Epithelial cell of esophagus (primary cell): ENCODE results near the gene RNF208.

Experiments
- DNase-seq: peaks from one replicate; pipeline ENCODE4 v3.0.0; 2010; ENCODE audit warnings: low read depth
- H3K4me3 ChIP-seq: 2 replicates; pipeline ENCODE4 v1.5.1; 2011; ENCODE audit warnings: mild to moderate bottlenecking, low read length, control low read depth
- CTCF ChIP-seq: IDR thresholded peaks from 2 replicates; pipeline ENCODE4 v1.5.1; 2011; ENCODE audit warnings: low read depth, mild to moderate bottlenecking, low read length, control low read depth, inconsistent platforms; ENCODE audit not compliant: insufficient read depth; ENCODE audit errors: missing control alignments

Gene RNF208

GRCh38 chr9:137217276-137218211 is 4.5 kb downstream of the RNF208 start:
- peak; percentile 21 for TF ChIP-seq CTCF

GRCh38 chr9:137216188-137216965 is 5.7 kb downstream of the RNF208 start:
- DNase-seq: no peak
- TF ChIP-seq CTCF: no peak
- H3K4me3 ChIP-seq: no peak overlapping the region

More at GRCh38 chr9:137217276-137218211, 4.5 kb downstream of the RNF208 start:
- peak; percentile 87 for DNase-seq
- peak overlapping the region; percentile 45 for H3K4me3 ChIP-seq

GRCh38 chr9:137215196-137215986 is 6.6 kb downstream of the RNF208 start:
- TF ChIP-seq CTCF: no peak
- DNase-seq: no peak
- H3K4me3 ChIP-seq: no peak overlapping the region

- no peak for DNase-seq
- H3K4me3 ChIP-seq: no peak overlapping the region
- TF ChIP-seq CTCF: no peak
Measured at GRCh38 chr9:137214620-137215019, 7.4 kb downstream of the RNF208 start.

- no peak overlapping the region for H3K4me3 ChIP-seq
- DNase-seq: no peak
Measured at GRCh38 chr9:137213160-137214060, 8.6 kb downstream of the RNF208 start.

More at GRCh38 chr9:137213160-137214060, 8.6 kb downstream of the RNF208 start:
- TF ChIP-seq CTCF: peak; percentile 19
